AG04450 (cell line): ENCODE results near the gene GRAMD1A. TPM values are rescaled to one million over a fixed set of nuclear protein-coding genes. Genes with fewer than 3 reads are reported as not detected.
"Not testable (repeated sequence)": the region's sequence is repeated elsewhere in the genome, so short reads cannot be mapped to it uniquely, and the experiment has no call there.

Experiments used
- CTCF ChIA-PET: fragments of 300-600, 350-600 bp; formaldehyde crosslinking; extraction: SDS; loops from one replicate; lab custom pipeline; 2022; ENCODE audit warnings: antibody characterized with exemption, inconsistent platforms; lab: Charles Lee
- POLR2A ChIA-PET: fragments of 350-600 bp; formaldehyde crosslinking; extraction: SDS; loops from one replicate; lab custom pipeline; 2021; ENCODE audit warnings: antibody characterized with exemption, inconsistent platforms; lab: Yijun Ruan, JAX
- DNase-seq: peaks from one replicate; pipeline ENCODE4 v3.0.0-alpha.2; 2011; ENCODE audit warnings: low read depth, low spot score
- H3K27ac ChIP-seq: one replicate; pipeline ENCODE4 v1.5.1; 2012; ENCODE audit warnings: low read depth, low read length, control low read depth
- H3K27me3 ChIP-seq: one replicate; pipeline ENCODE4 v1.6.0; 2012; ENCODE audit warnings: low read length; ENCODE audit not compliant: control insufficient read depth, insufficient read depth
- H3K4me3 ChIP-seq: 2 replicates; pipeline ENCODE4 v1.5.1; 2011; ENCODE audit warnings: mild to moderate bottlenecking, low read depth, low read length, control low read depth
- H3K9me3 ChIP-seq: 2 replicates; pipeline ENCODE4 v1.5.1; 2012; ENCODE audit warnings: low read length; ENCODE audit not compliant: control insufficient read depth, insufficient read depth
- polyA plus RNA-seq: library from polyadenylated mRNA; depleted of rRNA; stranded (reverse); fragments of >200 nt; gene quantifications from 2 replicates; pipeline ENCODE4 v1.2.3, GENCODE V29; 2011
- TF ChIP-seq, protein P1 (sequence below): IDR thresholded peaks from 2 replicates; pipeline ENCODE4 v1.5.1; 2011; ENCODE audit warnings: low read depth, low read length, control low read depth, inconsistent platforms

GRAMD1A gene
- polyA plus RNA-seq, 1 experiment: 53.2 TPM

DNA sequence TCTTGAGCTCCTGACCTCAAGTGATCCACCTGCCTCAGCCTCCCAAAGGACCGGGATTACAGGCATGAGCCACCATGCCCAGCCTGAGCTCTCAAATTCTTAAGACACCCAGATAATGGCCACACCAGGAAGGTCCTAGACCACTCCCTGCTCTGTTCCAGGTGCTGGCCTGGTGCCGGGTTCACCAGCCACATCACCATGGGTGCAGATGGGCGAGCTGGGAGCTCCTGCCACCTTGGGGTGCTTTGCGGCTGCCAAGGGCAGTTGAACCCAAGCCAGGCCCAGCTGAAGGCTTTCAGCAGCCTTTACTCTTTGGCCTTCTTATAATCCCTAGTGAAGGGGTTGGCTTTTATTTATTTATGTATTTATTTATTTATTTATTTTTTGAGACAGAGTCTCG lies 46.3 kb downstream of the GRAMD1A start:
- CTCF ChIA-PET: interaction anchor here (1.0 to 1.5 kb wide), 8 partner anchors 9 to 108 kb away, joined by 3 to 7 read pairs (median 4); partner anchors contain the start of genes FXYD5 and LGI4
- Histone ChIP-seq H3K27me3 (peaks cover 8% of the 10 kb centered on the region), H3K9me3 (no peaks in the 10 kb centered on the region), H3K4me3 (no peak overlapping the region), H3K27ac (no peak overlapping the region)
- TF ChIP-seq, protein P1, sequence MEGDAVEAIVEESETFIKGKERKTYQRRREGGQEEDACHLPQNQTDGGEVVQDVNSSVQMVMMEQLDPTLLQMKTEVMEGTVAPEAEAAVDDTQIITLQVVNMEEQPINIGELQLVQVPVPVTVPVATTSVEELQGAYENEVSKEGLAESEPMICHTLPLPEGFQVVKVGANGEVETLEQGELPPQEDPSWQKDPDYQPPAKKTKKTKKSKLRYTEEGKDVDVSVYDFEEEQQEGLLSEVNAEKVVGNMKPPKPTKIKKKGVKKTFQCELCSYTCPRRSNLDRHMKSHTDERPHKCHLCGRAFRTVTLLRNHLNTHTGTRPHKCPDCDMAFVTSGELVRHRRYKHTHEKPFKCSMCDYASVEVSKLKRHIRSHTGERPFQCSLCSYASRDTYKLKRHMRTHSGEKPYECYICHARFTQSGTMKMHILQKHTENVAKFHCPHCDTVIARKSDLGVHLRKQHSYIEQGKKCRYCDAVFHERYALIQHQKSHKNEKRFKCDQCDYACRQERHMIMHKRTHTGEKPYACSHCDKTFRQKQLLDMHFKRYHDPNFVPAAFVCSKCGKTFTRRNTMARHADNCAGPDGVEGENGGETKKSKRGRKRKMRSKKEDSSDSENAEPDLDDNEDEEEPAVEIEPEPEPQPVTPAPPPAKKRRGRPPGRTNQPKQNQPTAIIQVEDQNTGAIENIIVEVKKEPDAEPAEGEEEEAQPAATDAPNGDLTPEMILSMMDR: no peak
- POLR2A ChIA-PET: no interaction called here
- no peak for DNase-seq

- ChIA-PET POLR2A (no interaction called here), CTCF (interaction anchor here (1.1 to 1.8 kb wide), 4 partner anchors 18 to 92 kb away, joined by 4 to 6 read pairs (median 4); partner anchors contain the start of genes FXYD3 and LGI4)
- peaks cover 11% of the 10 kb centered on the region for H3K27me3 ChIP-seq
- H3K4me3 ChIP-seq: no peak overlapping the region
- no peak overlapping the region for H3K27ac ChIP-seq
- TF ChIP-seq, protein P1: no peak
- H3K9me3 ChIP-seq: no peaks in the 10 kb centered on the region
- DNase-seq: no peak
Measured at GRCh38 chr19:35048911-35049411, 48.8 kb downstream of the GRAMD1A start.

DNA sequence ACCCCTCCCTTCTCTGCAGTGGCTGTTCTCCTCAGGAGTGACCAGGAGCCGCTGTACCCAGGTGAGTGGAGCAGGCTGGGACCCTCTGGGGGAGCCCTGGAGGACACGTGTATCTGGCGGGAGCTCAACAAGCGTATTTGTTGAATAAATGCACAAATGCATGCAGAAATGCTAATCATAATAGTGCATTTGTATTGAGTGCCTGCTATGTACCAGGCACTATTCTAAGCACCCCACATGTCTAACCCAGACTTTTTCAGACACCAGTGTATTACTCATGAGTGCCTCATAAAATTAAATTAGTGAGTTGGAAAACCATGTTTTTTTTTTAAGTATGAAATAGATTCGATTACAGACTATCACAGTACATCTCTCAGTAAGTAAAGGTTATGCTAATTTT lies 49.3 kb downstream of the GRAMD1A start:
- Histone ChIP-seq H3K9me3 (no peaks in the 10 kb centered on the region), H3K4me3 (no peak overlapping the region), H3K27me3 (peaks cover 11% of the 10 kb centered on the region), H3K27ac (no peak overlapping the region)
- no peak for DNase-seq
- TF ChIP-seq, protein P1: no peak
- ChIA-PET CTCF (interaction anchor here (1.7 to 2.7 kb wide), 2 partner anchors 17 to 65 kb away, joined by 5 to 12 read pairs; partner anchors contain the start of gene FXYD3), POLR2A (no interaction called here)

DNA sequence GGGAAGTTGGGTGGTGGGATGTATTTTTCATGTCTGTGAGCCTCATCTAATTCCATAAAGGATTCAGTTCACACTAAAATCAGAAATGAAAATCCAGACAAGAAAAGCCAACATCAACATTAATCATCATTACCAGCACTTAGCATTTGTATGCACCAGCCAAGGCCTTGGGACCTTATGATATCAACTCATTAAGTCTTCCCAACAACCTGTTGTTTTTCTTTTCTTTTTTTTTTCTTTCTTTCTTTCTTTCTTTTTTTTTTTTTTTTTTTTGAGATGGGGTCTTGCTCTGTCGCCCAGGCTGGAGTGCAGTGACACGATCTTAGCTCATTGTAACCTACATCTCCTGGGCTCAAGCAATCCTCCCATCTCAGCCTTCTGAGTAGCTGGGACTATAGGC lies 50.5 kb downstream of the GRAMD1A start:
- peaks cover 18% of the 10 kb centered on the region for H3K27me3 ChIP-seq
- H3K9me3 ChIP-seq, H3K27ac ChIP-seq, H3K4me3 ChIP-seq, DNase-seq, POLR2A ChIA-PET: not testable (repeated sequence)
- CTCF ChIA-PET: interaction anchor here (1.7 to 2.7 kb wide), 2 partner anchors 16 to 64 kb away, joined by 5 to 12 read pairs; partner anchors contain the start of gene FXYD3

- H3K27ac ChIP-seq, DNase-seq, H3K4me3 ChIP-seq, POLR2A ChIA-PET, H3K9me3 ChIP-seq: not testable (repeated sequence)
- peaks cover 21% of the 10 kb centered on the region for H3K27me3 ChIP-seq
- CTCF ChIA-PET: interaction anchor here (2.7 kb wide), 1 partner anchor 16 kb away, joined by 12 read pairs; no protein-coding TSS in a partner anchor
Measured at GRCh38 chr19:35051268-35051667, 51.1 kb downstream of the GRAMD1A start.

DNA sequence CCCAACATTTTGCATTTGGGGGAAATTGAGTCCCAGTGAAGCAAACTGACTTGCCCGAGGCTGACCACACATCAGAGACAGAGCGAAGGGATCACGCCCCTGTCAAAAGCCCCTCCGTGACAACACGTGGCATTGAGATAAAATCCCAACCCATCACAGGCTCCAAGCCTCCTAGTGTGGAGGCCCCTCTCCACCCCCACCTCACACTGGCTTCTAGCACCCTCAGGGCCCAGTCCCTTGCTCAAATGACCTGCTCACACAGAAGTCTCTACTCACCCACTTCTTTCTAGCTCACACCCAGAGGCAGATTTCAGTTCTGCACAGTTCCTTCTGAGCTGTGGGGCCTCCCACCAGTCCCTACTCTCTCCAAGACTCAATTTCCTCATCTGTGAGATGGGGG lies 51.7 kb downstream of the GRAMD1A start:
- H3K9me3 ChIP-seq: no peaks in the 10 kb centered on the region
- ChIA-PET CTCF (interaction anchor here (2.7 kb wide), 1 partner anchor 15 kb away, joined by 12 read pairs; no protein-coding TSS in a partner anchor), POLR2A (no interaction called here)
- no peak overlapping the region for H3K27ac ChIP-seq
- TF ChIP-seq, protein P1: no peak
- no peak for DNase-seq
- H3K27me3 ChIP-seq: peaks cover 21% of the 10 kb centered on the region
- H3K4me3 ChIP-seq: no peak overlapping the region
